NCI-H2107 treated with DMSO at 0.1 percent for 48 hours (cell line): ENCODE data around the gene NCAPH2.

Experiments
- DNase-seq: peaks from one replicate; lab custom pipeline; 2025; ENCODE audit not compliant: unreplicated experiment; lab: John Stamatoyannopoulos, UW

The NCAPH2 gene

DNA sequence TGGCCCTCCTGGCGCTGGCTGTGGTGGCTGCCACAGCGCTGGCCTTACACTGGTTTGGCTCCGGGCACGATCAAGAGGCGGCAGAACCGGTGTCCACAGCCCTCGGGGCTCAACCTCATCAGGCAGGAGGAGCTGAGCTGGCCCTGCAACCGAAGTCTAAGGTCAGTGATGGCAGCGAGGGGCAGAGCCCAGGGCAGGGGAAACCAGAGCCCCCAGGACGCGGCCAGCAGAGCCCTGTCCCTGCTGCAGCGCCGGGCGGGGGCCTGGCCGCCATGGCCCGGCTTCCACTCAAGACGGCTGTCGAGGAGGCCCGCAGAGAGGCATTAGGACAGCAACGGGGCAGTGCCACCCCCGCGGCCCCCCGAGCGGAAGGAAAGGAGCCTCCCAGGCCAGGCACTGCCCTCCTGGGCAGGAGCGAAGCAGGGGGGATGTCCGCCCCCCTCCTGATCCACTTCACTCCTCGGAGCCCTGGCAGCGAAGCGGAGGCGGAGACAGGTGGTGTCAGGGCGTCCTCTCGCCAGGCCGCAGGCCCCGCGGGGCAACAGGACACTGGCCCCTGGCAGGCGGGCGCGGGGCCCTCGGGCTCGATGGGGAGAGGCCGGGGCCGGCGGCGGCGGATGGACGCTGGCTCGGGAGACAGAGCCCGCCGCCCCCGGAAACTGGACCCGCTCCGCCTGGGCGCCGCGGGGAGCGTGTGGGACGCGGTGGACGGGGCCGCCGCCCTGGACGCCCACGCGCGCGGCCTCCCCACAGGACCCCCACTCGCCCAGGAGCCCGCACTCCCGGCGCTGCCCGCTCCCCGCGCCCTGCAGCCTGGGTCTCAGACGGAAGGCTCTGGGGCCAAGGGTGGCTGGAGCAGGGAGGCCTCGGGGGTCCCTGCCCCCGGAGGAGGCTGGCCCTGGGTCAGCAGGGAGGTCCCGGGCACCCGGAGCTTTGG lies 38.6 kb downstream of the NCAPH2 start:
- DNase-seq: no peak

DNA sequence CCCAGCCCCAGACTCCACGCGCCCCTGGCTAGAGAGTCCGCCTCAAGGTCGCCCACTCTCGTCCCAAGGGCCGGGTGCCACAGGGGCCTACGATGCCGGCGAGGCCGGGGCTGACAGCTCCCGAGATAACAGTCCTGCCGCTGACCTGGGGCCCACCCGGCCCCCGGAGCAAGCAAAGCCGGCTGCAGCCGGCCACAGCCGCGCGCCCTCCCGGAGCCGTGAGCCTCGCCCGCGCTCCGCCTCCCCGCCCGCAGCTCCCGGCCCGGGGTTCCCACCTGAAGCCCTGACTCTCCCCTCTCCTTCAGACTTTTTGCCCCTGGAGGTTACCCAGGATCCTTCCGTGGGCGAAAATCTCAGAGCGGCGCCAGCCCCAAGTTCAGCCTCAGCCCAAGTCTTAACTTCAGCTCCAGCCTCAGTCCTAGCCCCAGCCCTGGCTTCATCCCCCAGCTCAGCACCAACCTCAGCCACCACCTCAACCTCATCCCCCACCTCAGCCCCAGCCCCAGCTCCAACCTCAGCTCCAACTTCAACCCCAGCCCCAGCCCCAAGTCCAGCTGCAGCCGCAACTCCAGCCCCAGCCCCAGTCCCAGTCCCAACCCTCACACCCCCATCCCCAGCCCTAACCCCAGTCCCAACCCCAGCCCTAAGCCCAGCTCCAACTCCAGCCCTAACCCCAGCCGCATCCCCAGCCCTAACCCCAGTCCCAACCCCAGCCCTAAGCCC lies 39.4 kb downstream of the NCAPH2 start:
- no peak for DNase-seq

DNA sequence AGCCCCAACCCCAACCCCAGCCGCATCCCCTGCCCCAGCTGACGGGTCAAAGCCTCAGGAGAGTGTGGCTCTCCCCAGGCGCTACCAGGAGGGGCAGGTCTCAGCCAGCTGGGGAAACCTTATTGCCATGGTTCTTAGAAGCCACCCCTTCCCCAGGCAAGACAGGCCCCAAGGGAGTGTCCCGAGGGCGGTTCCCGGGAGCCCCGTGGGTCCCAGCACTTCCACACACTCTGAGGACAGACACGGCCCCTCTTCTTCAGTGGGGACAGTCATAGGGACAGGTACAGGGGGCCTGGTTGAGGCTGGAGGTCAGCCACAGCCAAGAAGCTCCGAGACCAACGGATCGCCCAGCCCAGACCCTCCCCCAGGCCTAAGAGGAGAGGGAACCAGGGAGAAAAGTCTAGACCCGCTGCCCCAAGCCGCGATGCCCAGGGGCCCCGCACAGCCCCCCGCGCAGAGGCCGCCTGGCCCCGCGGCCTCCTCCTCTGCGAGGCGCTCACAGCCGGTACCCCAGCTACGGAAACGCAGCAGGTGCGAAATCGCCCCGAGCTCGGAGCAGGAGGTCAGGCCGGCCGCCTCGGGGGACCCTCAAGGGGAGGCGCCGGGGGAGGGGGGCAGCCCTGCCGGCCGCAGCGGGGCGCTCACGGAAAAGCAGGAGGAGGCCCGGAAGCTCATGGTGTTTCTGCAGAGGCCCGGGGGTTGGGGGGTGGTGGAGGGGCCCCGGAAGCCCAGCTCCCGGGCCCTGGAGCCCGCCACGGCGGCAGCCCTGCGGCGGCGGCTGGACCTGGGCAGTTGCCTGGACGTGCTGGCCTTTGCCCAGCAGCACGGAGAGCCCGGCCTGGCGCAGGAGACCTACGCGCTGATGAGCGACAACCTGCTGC lies 40.3 kb downstream of the NCAPH2 start:
- DNase-seq: no peak

DNA sequence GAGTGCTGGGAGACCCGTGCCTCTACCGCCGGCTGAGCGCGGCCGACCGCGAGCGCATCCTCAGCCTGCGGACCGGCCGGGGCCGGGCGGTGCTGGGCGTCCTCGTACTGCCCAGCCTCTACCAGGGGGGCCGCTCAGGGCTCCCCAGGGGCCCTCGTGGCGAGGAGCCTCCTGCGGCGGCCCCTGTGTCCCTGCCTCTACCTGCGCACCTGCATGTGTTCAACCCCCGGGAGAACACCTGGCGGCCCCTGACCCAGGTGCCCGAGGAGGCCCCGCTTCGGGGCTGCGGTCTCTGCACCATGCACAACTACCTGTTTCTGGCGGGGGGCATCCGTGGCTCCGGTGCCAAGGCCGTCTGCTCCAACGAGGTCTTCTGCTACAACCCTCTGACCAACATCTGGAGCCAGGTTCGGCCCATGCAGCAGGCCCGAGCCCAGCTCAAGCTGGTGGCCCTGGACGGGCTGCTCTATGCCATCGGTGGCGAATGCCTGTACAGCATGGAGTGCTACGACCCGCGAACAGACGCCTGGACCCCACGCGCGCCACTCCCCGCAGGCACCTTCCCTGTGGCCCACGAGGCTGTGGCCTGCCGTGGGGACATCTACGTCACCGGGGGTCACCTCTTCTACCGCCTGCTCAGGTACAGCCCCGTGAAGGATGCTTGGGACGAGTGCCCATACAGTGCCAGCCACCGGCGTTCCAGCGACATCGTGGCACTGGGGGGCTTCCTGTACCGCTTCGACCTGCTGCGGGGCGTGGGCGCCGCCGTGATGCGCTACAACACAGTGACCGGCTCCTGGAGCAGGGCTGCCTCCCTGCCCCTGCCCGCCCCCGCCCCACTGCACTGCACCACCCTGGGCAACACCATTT lies 41.1 kb downstream of the NCAPH2 start:
- no peak for DNase-seq

DNA sequence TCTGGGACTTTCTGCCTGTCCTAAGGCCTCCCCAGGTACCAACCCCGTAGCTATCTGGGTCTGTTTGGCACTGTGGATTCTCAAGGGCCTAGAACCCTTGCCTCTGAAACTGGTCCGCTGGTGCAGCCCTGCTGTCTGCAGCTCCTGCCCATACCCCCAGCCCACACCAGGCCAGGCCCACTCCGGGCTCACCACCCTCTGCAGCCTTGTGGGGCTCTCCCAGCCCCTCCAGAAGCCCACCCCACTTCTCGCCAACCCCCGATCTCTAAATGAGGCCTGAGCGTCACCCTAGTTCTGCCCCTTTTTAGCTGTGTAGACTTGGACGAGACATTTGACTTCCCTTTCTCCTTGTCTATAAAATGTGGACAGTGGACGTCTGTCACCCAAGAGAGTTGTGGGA lies 42.4 kb downstream of the NCAPH2 start:
- DNase-seq: no peak

DNA sequence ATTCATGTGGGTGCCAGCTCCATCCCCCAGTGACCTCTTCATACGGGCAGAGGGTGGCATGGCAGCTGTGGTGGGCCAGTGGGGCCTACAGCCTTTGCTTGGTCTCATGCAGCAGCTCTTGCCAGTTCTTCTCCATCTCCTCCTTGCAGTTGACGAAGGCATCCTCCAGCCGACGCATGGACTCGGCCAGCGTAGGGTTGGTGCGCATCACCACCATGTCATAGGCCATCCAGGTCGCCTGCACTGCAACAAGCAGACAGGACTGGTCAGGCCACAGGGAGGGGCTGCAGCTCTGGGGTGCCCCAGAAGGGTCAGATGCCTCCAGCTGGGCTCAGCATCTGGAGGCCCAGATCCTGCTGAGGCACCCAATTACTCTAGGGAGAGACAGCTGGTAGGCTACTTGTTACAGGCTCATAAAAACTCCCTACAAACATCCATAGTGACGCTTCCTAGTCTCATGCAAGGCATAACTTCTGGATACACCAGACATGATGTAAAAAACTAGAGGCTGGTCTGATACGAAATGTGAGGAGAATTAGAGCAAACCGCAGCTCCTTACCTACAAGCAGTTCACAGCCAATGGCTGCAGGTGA lies 43.2 kb downstream of the NCAPH2 start:
- DNase-seq: no peak

DNA sequence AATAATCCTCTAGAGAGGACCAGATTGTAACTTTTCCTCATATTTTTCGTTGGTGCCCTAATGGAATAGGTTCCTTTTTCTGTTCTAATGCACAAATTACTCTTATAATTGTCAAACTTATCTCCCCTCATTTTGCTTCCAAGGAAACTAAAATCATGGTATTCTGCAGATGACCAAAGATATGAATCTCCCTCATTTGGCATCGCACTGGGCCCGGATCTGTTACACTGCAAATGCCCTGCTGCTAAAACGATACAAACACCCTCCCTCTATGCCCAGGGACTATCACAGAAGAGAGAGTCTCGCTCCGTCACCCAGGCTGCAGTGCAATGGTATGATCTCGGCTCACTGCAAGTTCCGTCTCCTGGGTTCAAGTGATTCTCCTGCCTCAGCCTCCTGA lies 45.3 kb downstream of the NCAPH2 start:
- no peak for DNase-seq

DNA sequence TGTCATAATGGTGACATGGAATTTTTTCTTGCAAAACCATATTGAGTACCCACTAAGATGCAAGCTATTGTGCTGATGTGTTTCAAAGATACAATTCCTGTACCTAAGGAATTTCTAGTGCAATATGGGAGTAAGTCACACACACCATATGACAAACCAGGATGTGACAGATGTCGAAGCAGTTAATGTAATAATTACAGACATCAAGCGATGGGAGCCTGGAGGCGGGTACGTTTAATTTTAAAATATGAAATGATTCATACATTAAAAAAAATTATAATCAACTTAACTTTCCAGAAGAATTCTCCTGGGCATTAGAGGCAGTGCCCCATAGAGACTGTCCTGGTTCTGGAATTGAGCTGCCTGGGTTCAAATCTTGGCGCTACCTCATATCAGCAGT lies 48.7 kb downstream of the NCAPH2 start:
- no peak for DNase-seq

DNA sequence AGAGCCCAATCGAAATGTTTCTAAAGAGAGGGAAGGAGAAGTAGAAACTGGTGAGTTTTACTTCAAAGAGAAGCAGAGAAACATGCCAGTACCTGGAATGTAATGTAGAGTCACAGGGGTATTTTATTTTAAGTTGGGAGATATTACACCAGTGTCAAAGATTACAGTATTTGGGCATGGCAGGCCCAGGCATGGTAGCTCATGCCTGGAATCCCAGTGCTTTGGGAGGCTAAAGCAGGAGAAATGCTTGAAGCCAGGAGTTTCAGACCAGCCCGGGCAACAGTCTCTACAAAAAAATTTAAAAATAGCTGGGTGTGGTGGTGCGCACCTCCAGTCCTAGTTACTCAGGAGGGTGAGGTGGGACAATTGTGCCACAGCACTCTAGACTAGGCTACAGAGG lies 52.0 kb downstream of the NCAPH2 start:
- DNase-seq: no peak

DNA sequence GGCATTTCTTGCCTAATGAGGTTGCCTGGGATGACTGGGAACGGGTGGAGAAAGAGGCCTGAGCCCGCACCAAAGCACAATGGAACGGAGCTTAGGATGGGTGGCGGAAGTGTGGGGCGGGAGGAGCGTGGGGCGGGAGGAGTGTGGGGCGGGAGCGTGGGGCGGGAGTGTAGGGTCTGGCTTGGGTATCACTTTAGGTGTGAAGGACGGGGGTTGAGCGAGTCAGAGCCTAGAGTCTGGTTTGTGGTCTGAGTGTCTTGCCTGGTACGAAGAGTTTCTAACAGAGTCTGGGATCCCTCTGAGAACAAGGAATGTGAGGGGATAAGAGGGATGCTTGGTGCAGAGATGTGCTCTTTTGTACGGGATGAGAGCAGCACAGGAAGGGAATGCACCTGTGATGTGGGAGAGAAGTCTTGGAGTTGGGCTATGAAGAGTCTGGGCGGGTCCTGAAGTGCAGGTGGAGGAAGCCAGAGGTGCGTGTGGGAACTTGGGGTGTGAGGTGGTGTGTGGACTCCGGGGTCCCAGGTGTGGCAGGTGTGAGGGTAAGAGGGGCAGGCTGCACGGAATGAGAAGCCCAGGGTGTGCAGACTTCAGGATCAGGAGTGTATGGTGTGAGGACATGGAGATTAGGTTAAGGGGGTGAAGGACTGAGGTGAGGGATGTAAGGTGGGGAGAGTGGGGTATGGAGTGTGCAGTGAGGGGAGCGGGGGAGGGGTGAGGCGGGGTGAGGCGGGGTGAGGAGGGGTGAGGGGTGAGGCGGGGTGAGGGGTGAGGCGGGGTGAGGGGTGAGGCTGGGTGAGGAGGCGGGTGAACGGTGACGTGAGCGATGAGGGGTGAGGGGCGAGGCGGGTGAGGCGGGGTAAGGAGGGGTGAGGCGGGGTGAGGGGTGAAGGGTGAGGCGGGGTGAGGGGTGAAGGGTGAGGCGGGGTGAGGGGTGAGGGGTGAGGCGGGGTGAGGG lies 53.7 kb downstream of the NCAPH2 start:
- DNase-seq: no peak

DNA sequence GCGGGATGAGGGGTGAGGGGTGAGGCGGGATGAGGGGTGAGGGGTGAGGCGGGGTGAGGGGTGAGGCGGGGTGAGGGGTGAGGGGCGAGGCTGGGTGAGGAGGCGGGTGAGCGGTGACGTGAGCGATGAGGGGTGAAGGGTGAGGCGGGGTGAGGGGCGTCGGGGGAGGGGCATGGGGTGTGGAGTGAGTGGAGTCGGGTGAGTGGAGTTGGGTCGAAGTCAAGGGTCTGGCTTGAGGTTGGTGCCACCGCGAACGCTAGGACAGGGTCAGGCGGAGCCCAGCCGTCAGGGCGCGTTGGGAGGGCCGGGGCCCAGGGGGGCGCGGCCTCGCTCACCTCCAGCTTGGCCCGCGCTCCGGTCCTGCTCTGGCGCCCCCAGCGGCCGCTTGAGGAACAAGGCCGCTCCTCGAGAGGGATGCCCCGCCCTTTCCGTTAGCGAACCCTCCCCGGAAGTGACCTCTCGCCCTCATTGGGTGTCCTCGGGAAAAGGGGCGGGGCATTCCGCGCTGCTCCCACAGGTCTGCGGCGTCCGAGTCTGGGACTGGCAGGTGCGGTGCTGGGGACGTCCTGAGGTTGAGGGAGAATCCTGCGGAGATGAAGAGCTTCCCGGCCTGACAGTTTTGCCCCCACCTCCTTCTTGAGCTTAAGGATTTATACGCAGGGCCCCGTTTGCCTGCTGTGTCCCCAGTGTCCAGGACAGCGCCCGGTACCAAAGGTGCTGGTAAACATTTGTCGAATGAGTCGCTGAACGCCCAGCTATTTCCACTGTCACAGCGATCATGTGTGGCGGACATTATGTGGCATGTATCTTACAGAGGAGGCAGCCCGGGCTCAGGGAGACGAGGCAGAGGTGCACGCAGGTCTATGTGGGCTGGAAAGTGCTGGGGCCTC lies 54.7 kb downstream of the NCAPH2 start, which contains the start of gene SYCE3:
Gene SYCE3 (minus strand): TSS at position 397 of the 890 bp plus-strand sequence. CDS start 6,514 bp downstream, outside the sequence.
- peak; percentile 85 for DNase-seq

DNA sequence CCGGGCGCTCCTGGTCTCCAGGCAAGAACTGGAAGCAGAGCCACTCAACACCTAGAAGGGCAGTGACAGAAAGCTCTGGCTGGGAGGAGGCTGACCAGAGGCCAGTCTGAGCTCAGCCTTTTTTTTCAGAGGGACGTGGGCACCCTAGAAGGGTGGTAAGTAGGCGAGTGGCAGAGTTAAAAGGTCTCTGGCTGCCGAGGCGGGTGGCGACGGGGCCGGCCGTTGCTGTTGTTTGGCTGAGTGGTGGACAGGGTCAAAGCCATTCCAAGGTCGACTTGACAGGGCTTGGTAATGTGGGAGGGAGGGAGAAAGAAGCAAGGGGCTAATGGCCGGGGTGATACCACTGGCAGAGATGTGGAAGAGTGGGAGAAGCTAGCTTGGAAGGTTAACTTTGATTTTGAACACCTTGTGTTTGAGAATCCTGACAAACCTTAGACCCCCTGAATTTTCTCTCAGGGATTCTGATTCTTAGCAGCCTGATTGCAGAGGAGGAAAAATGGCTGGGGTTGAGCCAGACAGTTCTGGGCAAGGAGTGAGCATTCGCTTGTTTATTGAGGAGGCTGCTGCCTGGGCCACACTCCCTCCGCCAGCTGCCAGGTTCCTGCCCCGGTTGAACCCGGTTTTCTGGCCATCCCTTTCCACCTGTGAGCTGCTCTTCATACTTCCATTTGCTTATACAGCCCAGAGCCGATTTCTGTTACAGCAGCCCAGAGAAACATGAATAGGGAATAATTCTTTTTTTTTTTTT lies 55.6 kb downstream of the NCAPH2 start:
- no peak for DNase-seq

DNA sequence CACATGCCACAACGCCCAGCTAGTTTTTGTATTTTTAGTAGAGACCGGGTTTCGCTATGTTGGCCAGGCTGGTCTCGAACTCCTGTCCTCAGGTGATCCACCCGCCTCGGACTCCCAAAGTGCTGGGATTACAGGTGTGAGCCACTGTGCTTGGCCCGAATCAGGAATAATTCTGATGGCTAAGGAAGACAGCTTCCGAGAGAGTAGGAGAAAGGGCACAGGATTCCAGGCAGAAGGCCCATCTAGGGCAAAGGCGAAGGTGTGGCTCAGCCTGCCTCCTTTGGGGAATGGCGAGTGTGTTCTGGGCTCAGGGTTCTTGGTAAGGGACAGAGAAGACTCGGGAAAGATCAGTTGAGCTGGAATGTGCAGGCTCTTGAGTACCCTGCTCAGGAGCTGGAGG lies 56.3 kb downstream of the NCAPH2 start:
- no peak for DNase-seq

DNA sequence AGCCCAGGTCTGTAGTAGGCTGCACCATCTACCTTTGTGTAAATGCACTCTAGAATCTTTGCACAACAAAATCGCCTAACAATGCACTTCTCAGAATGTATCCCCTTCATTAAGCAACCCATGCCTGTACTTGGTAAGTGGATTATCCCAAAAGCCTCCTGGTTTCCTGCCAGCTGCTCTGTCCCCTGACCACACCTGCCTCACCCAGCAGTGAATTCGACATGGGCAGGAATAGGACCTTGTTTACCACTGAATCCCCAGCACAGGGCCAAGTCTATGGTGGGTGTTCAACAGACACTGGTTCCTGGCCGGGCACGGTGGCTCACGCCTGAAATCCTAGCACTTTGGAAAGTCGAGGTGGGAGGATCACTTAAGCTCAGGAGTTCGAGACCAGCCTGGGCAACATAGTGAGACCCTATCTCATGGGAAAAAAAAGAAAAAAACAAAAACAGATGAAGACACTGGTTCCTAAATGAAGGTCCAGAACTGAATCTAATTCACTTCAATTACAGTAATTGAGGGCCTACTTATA lies 59.8 kb downstream of the NCAPH2 start:
- DNase-seq: no peak

DNA sequence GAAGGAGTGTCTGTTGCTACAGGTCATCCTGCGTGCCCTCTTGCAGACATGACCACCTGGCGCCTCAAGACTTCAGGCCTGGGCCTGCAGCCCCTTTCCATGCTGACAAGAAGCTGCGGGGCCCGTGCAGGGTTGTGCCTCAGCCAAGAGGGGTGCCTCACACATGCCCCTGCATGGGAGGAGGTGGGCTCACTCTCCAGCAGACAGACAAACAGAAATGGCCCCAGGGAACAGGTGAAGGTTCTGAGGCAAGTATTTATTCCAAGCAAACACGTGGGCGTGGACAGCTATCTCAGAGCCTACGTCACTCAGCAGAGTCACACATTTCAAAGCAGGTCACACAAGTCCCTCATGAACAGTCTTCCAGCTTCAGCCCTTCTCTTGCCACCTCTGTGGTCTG lies 60.6 kb downstream of the NCAPH2 start:
- no peak for DNase-seq

DNA sequence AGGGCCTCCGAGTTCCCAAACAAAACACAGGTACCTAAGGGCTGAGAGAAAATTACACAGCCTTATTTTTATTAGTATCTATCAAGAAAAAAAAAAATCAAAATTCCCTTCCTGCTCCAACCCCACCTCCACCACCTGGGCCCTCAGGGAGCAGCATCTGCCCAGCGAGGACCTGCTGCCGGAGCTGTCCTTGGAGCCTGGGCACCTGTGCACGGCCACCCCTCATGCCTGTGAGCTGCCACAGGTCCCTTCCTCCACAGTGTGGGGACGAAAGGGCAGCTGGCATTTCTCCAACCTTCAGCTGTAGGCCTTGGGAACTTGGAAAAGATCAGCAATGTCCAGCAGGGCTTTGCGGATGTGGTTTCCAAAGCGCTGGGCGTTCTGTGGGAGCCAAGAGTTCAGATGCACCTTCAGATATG lies 61.0 kb downstream of the NCAPH2 start:
- no peak for DNase-seq
